HG02973 (cell line): ENCODE data around the gene C1QTNF7.

Experiments used
- ATAC-seq: cut with Tn5 transposase; IDR thresholded peaks from one replicate; pipeline ENCODE4 v1.9.1; 2021; ENCODE audit warnings: moderate library complexity; ENCODE audit not compliant: unreplicated experiment

The C1QTNF7 gene

DNA sequence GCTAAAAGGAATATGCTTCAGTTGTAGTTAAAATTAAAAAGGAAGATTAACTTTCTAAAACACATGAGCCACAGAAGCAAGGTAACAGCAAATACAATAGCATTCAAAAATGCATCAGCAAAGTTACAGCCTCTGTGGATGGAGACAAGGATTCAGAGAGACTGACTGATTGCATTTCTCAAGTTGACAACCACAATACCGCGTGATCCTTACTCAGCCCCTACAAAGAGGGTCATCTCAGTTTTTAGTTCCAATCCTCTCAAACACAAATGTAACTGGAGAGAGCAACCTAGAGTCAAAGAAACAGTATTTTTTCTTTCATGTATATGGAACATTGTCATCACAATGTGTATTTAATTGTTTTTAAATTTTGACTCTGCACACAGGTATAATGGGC is 14.2 kb upstream of the C1QTNF7 start:
- ATAC-seq = no peak

DNA sequence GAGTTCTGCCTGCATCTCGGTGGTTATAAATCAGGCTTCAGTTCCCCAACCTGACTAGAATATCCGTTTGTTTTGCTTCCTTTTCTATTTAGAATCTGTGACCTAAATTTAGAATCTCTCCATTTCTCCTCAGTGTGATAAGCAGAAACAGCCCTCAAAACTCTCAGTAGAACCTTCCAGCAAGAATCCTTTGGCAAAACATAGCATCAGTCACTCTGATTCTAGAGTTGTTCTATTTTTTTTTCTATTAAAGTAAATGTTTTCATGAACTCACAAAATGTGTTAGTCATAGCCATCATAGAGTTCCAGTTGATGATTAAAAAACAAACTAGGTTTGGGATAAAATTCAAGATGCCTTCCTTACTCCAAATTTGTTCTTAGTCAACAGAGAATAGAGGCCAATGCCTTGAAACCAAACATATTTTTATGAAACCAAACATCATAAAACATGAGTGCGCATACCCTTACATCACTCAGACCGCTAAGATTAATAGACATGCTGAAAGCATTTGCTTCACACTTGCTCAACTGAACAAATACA is 13.2 kb upstream of the C1QTNF7 start:
- no peak for ATAC-seq

DNA sequence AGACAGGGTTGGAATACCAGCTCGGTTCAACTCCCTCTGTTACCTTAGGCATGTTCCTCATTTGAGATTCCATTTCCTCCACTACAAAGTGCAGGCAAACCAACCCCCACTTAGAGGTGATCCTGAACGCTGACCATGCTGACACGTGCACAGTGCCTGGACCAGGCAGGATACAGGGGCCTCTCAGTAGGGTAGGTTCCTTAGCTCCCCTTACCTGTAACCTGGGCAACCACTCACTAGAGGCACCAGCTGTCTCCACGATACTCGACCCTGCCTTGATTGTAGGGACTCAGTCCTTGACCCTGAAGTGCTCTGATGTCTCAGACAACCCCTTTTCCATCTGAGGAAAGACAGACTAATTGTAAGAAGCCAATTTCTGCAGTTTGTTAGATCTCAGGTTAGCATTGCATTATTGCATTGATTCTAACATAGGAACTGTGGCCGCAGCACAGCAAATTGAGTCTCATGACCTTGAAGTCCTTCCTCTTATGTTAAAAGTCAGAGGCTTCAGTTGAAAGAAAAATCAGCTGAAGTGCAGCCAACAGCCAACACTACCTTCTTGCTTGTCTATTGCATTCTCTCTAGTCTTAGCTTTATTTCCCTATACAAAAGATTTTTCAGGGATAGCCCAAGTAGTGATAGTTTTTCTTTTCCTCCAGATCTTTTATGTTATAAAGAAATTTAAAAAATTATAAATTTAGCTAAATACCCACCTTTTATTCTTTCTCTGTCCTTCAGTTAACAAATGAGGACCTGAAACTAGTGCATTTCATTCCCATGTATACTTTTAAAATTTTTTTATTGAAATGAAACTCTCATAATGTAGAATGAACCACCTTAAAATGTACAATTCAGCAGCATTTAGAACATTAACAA is 11.2 kb upstream of the C1QTNF7 start:
- no peak for ATAC-seq

DNA sequence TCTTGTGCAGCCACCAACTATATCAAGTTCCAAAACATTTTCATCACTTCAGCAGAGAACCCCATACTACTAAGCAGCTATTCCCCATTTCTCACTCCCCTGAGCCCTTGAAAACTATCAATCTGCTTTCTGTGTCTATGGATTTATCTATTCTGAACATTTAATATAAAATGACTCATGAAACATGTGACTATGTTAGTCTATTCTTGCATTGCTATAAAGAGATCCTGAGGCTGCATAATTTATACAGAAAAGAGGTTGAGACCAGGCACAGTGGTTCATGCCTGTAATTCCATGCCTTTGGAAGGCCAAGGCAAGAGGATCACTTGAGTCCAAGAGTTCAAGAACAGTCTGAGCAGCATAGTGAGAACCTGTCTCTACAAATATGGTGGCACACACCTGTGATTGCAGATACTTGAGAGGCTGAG is 10.6 kb upstream of the C1QTNF7 start:
- no peak for ATAC-seq

DNA sequence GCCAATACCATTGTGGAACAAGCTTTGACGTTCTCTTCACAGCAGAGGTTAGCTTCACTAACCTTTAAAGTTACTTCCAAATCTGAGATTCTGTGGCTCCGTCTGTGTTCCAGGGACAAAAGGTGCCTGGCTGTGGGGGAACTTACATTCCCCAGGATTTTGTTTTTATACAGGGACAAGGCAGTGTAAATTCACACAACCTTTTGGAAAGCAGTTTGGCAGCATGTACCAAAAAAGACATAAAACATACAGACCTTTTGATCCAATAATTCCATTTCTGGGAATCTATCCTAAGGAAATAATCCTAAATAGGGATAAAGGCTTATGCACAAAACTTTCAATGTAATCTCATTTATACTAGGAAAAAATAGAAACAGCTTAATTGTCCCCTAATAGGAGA is 8.9 kb upstream of the C1QTNF7 start:
- no peak for ATAC-seq

DNA sequence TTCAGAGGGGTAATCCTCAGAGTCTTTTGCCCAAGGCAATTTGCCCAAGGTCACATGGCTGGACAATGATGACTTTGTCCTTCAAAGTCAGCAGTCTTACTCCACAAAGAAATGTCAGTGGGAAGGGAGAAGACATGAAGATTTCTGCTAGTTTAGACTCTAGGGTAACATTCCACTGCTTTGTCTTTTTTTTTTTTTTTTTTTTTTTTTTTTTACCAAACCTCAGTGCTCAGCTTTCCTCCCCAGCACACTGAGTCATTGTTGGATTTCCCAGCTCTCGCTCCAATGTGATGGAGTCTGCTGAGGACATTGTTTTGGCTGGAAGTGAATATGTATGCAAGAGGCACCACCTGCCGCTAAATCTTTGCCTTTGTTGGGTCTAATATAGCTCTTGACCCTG is 7.2 kb upstream of the C1QTNF7 start:
- ATAC-seq = no peak

DNA sequence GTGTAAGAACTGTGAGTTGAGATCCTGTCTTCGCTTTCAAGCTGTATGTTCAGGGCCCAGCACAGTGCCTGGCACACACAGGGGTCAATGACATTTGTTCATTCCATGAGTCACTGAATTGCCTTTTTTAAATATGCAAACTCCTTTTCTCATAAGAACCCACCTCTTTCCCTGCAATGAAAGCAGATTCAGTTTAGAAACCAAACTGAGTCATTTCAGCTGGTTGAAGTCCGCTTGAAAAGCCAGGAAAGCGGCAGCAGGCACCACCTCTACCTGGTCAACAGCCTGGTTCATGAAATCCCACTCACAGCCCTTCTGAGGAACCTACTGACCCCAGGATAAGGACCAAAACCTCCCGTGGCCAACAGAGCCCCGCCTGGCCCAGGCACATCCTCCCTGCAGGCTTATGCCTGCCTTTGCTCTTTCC is 4.5 kb upstream of the C1QTNF7 start:
- no peak for ATAC-seq

DNA sequence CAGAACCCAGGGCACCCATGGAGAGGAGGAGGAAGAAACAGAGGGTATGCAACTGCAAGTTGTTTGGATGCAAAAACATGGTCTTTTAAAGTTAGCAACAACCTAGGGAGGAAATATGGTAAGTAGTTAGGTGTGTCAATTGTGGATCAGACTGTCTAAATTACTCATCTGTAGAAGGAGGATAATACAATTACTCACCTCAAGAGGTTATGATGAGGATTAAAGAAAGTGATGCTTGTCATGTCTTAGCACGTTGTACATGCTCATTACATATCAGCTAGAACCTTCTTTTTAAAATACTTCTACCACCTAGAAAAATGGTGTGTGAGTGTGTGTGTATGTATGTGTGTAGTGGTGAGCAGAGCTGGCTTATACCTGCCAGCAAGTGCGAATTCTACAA is 2.3 kb upstream of the C1QTNF7 start:
- ATAC-seq = no peak

DNA sequence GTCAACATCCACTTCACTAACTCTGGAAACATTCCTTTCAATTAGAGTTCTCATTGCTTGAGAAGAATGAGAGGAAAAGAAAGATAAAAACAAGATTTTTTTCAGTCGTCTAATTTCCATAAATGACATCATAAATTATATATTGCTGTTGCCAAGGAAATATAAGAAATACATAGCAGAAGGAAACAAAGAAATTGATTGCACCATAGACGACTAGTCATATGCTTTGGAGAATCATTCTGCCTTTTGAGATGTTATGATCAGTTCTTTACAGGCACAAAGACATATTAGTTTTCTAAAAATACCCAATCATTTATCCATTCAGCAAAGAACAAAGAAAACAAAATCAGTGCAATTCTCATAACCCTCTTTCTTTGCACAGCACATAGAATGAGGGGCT is 672 bp upstream of the C1QTNF7 start:
- ATAC-seq = no peak

DNA sequence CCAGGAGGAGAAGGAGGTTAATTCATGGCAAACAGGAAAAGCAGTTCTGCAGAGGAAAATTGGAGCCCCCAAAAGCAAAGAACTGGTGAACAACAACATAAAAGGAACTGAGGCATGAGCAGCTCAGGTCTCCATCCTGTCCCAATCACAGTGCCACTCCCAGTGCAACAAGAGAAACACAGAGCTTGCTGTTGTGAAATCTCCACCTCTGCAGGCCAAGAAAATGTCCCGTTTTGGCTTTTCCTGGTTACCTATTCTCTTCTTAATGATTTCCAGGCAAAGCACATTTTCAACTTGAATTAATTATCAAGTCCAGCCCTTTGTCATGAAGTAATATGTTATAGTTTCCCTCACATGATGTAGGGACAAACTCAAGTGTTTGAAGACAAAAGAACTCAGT is 778 bp downstream of the C1QTNF7 start:
- no peak for ATAC-seq

DNA sequence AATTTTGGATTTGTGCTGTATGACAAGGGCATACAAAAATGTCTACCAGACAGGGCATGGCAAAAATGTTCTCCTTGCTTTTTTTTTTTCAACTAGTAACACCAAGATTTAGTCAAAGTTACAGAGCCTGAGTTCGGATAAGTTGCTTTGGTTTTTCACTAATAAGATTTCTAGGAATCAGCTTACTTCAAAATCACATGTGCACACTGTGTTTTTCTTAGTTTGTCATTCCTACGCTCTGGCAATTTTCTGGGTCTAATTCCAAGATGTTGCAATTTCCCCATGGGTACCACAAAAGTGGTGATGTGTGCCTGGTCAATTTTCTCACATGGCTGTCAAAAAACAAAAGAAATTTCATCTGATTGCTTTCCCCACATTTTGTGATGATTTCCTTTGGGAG is 6.3 kb downstream of the C1QTNF7 start:
- ATAC-seq = no peak

DNA sequence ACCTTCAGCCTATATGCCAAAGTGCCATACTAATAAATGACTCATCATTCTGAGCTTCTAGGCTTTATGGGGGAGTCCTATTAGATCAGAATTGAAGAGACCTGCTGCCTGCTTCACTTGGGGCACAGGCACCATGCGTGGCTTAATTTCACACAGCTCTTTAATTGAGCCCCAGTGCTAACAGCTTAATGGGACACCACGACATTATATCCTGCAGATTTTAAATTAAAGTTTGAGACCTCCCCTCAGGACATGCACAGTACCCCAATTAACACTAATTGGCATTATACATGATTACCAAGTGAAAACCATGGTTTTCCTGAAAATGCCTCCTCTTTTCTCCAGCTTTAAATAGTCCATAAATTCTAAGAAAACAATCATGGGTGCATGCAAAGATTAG is 6.8 kb downstream of the C1QTNF7 start:
- no peak for ATAC-seq

DNA sequence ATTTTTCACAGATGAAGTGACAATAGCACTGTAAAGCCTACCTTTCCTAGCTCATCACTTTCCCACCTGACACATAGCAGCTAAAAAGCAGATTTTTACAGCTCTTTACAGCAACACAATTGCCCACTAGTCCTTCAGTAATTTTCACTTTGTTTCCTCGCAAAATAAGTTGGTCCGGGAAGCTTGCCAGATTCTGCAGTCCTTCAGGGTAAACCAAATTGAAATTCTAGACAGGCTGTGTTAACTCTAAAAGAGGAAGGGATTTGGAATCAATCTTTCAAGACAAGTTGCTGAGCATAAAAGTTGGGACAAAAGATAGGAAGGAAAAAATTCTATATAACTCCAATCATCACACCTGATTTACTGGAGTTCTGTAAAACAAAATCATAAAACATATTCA is 8.7 kb downstream of the C1QTNF7 start:
- ATAC-seq = no peak

DNA sequence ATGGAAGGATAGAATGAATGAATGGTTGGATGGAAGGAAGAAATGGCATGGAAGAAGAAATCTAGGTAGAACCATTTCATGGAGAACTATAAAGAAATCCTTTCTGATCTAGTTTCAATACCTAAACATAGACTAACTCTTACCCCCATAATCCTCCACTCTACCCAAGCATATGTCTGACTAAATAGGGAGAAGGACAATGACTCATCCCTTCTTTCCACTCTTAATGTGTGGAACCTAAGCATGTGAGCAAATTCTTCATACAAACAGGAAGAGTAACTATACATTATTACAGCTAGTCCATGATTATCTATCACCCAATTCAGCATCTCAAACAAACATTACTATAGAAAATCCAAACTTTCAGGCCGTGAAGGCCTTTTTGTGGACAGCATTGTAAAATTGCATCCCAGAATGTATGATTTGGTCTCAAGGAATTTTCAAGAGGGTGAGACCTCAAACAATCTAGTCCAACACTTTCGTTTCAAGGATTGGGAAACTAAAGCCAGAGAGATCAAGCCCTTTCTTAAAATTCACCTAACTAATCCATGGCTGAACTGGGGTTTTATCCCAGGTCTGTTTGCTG is 11.2 kb downstream of the C1QTNF7 start:
- ATAC-seq = no peak

DNA sequence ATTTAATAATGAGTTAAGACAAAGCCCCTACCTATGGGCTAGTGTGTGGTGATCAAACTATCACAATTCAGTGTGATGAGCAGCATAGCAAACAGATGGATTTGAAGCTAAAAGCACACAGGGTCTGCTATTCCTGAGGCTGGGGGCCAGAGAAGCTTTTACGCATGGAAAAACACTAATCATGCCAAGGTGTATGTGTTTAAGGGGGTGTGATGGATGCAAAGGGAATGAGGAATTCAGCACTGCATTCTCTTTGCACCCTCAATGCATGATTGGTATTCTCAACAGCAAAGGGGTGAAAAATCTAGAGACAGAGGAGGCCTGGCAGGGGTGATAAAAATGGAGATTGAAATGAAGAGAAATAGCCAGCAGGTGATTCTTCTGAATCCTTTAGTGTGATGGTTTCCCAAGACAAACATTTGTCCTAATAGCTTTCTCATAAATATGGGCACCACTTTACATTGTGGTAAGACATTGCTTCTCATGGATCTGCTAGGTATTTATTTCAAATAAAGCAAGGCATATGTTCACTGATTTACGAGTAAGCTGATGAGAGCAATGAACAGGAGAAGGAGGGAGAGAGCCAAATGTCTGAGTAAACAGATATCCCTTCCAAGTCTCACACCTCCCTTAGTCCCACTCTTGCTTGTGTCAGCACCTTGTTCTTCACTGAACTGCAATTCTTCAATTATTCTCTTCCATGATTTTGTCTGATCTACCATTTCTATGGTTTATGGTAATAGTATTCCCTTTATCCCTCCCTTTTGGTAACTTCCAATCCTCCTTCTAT is 15.7 kb downstream of the C1QTNF7 start:
- ATAC-seq = no peak

DNA sequence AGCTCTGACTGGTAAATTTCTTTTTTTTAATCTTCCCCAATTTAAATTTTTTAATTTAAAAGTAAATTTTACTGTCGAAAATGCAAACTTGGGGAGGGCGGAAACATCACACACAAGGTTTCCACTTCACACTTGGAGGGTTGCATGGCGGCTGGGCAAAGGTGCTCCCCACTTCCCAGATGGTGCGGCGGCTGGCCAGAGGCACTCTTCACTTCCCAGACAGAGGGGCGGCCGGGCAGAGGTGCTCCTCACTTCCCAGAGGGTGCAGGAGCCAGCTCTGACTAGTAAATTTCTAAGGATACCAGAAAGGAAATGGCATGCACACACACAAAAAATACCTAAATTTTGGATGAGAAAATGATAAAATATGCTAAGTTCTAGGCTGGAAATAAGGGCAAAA is 16.4 kb downstream of the C1QTNF7 start:
- ATAC-seq = no peak

DNA sequence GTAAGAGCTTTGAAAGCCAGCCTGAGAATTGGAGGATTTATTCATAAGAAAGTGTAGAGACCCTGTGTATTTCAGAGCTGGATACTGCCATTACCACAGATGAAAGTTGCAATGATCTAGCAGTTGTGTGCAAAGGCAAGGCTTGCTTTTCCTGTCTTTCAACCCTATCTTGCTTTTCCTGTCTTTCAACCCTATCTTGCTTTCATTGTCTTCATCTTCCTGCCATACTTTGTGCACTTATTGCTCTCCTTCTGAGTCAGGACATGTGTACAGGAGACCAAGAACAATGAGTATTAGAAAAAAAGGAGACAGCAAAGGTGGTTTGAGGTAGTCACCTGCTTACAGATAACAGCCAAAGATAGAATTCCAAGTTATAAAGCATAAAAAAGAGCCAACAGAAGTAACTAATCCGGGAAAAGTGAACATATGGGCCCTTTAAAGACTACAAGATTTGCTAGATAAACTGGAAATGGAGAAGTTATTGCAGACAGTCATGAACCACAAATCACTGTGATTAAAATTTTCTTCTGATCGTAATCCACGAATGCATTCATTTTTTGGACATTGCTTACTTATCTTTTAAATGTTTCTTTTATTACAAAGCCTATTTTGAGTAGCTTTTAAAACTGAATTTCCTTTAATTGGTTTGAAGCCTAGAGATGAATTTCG is 17.2 kb downstream of the C1QTNF7 start:
- no peak for ATAC-seq

DNA sequence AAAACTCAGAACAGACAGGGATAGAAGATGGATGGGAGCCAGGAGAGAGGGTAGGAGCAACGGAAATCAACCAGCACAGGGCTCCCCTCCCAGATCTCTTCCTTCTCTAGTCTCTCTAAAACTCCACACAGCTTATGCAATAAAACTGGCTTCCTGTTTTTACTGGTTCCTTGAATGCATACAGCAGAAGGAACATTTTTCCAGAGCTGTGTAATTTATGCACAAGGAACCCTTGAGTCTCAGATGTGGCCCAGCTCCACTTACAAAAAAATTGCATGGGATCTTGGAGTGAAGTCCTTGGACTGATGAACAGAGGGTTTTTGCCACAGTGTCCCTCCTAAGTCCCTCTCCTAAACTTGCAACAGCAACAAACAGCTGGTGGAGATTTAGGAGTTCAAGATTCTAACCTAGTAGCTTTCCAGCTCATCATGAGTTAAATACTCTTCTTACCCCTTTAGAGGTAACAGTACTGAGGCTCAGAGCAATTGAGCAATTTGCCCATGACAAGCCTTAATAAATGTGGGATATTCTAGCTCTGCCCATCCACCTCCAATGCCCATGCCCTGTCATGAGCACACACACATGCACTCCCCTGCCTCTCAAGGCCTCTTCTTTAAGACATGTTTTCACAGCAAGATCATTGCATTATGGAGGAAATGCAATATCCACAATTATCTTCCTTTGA is 23.5 kb downstream of the C1QTNF7 start:
- no peak for ATAC-seq

DNA sequence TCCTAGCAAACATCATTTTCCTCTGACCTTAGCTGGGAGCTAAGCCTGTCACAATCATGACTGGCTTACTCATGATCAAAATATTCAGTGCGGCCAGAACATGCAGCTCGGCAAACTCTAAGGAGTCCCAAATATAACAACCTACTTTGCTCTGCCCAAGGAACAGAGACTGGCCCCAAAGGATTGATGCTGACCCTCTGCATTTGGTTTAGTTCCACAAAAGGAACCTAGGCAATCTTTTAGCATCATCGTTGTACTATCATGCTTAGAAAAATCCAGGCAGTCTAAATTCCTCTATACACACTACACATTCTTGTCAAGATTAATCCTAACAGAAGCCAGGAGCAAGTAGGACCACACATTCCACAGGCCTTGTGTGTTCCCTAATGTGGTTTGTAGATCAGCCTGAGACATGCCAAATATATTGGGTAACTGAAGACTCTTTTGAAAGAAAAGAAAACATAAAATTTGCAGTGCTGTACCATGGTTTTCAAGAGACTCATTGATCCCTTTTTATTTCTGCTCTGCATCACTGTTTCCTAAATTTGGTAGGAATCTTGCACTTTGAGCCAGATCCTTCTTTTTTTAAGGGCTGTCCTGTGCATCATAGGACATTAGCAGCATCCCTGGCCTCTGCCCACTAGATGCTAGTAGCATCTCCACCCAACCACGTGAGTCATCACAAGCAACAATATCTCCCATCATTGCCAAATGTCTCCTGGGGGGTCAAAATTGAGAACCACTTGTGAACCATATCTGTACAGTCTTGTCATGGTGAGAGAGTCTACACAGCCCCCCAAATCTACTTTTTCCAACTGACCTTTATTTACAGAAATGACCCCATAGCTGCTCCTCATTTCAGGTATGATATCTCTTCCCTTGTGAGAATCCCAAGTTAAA is 24.3 kb downstream of the C1QTNF7 start:
- ATAC-seq = no peak
